Hepatocyte (in vitro differentiated cells): Measurements from ENCODE around the gene SKP1. TPM values are rescaled to one million over a fixed set of nuclear protein-coding genes. Genes with fewer than 3 reads are reported as not detected.

Source experiments
- DNase-seq: peaks from one replicate; pipeline ENCODE4 v3.0.0-alpha.2; 2016; ENCODE audit warnings: low spot score
- H2AFZ ChIP-seq: fragments of 200-600 bp; sonication (generic); 2 replicates; pipeline ENCODE4 v1.6.0; 2016; ENCODE audit warnings: antibody characterized with exemption, mild to moderate bottlenecking
- H3K27ac ChIP-seq: fragments of 200-600 bp; sonication (generic); 2 replicates; pipeline ENCODE4 v1.5.1; 2016; ENCODE audit warnings: mild to moderate bottlenecking
- H3K27me3 ChIP-seq: fragments of 200-600 bp; sonication (generic); 2 replicates; pipeline ENCODE4 v1.6.1; 2016
- H3K36me3 ChIP-seq: fragments of 200-600 bp; sonication (generic); replicated peaks from 2 replicates; pipeline ENCODE4 v1.5.1; 2016; ENCODE audit warnings: low read depth; ENCODE audit not compliant: insufficient read depth
- H3K4me1 ChIP-seq: fragments of 200-600 bp; sonication (generic); 2 replicates; pipeline ENCODE4 v1.5.1; 2016; ENCODE audit warnings: mild to moderate bottlenecking, moderate library complexity; ENCODE audit not compliant: insufficient read depth
- H3K4me2 ChIP-seq: fragments of 200-600 bp; sonication (generic); 2 replicates; pipeline ENCODE4 v1.6.0; 2016
- H3K4me3 ChIP-seq: fragments of 200-600 bp; sonication (generic); 2 replicates; pipeline ENCODE4 v1.5.1; 2016; ENCODE audit warnings: mild to moderate bottlenecking
- H3K79me2 ChIP-seq: fragments of 200-600 bp; sonication (generic); 2 replicates; pipeline ENCODE4 v1.6.0; 2017; ENCODE audit warnings: mild to moderate bottlenecking
- H3K9me2 ChIP-seq: fragments of 200-600 bp; sonication (generic); replicated peaks from 2 replicates; pipeline ENCODE4 v1.6.0; 2017; ENCODE audit warnings: mild to moderate bottlenecking; ENCODE audit not compliant: insufficient read depth
- H3K9me3 ChIP-seq: fragments of 200-600 bp; sonication (generic); 2 replicates; pipeline ENCODE4 v1.5.1; 2016; ENCODE audit warnings: low read depth, mild to moderate bottlenecking
- H4K20me1 ChIP-seq: fragments of 200-600 bp; sonication (generic); 2 replicates; pipeline ENCODE4 v1.6.0; 2016; ENCODE audit warnings: mild to moderate bottlenecking; ENCODE audit not compliant: insufficient read depth, poor library complexity, severe bottlenecking
- EZH2 ChIP-seq: fragments of 200-600 bp; sonication (generic); IDR thresholded peaks from 2 replicates; pipeline ENCODE4 v1.6.1; 2016; ENCODE audit warnings: antibody characterized with exemption, mild to moderate bottlenecking, borderline replicate concordance
- EZH2phosphoT487 ChIP-seq: fragments of 200-600 bp; sonication (generic); IDR thresholded peaks from one replicate; pipeline ENCODE4 v1.6.1; 2018; ENCODE audit warnings: antibody characterized with exemption, mild to moderate bottlenecking, low read depth, moderate library complexity; ENCODE audit not compliant: unreplicated experiment, severe bottlenecking
- WGBS: methylation state at CpG from one replicate; pipeline ENCODE4 v1.1.6; 2016; ENCODE audit warnings: low lambda C conversion rate; ENCODE audit errors: missing lambda C conversion rate; 5-methylcytosine and 5-hydroxymethylcytosine counted together
- polyA plus RNA-seq: library from polyadenylated mRNA; unstranded; fragments of >200 nt; fragmentation: Nextera tagmentation; extraction: Ambion mirVana; gene quantifications from 2 replicates; pipeline ENCODE4 v1.2.1, GENCODE V29; 2016
- total RNA-seq: library from RNA; depleted of rRNA; stranded (reverse); fragments of >200 nt; gene quantifications from 2 replicates; pipeline ENCODE4 v1.2.3, GENCODE V29; 2014
- TF ChIP-seq, protein P1 (sequence below): fragments of 200-600 bp; sonication (generic); IDR thresholded peaks from 2 replicates; pipeline ENCODE4 v1.5.1; 2016; ENCODE audit warnings: antibody characterized with exemption, mild to moderate bottlenecking; ENCODE audit not compliant: poor library complexity

SKP1 gene
- total and polyA plus RNA-seq, 2 experiments from 2014 or later = 543 to 723 TPM

DNA sequence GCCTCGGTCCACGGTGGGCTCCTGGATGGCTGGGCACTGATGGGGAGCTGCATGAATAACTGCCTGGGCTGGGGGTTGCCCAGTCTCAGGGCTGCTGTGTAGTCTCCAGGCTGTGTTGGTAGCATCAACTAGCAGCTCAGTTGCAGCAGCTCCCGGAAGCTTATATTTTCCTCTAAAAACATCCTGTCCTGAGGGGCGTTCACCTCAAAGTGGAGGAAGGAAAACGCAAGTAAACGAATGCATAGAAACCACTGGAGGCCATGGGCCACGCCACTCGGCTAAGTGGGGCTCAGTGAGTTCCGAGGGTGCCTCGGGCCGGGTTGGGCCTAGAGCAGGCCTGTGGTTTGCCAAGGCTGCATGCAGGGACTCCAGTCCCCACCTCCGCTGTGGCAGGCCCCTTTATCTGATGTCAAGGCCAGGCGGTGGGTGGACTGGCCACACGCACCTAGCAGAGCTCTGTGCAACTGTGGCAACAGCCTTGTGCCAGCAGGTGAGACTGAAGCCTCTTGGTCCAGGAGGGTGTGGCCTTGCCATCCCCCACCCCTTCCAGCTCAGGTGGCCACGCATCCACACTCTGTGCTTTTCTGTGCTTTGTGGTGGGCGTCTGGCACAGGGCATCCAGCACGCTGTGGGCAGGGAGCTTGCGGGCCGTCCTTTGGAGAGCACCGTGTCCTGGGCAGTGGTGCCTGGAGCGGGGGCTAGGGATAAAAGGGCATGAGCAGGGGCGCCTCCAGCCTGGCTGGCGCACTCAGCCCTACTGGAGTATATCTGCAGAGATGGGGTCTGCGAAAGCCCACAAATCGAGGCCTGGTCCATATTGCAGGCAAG lies 47.1 kb downstream of the SKP1 start:
- Histone ChIP-seq H3K36me3 (no peaks in the 10 kb centered on the region), H3K4me1 (peaks cover 12% of the 10 kb centered on the region), H3K27me3 (no peaks in the 10 kb centered on the region), H2AFZ (no peak overlapping the region), H3K9me2 (no peaks in the 10 kb centered on the region), H3K4me2 (no peak overlapping the region), H3K4me3 (no peak overlapping the region), H3K79me2 (peaks cover 2% of the 10 kb centered on the region), H4K20me1 (peaks cover 2% of the 10 kb centered on the region), H3K9me3 (no peaks in the 10 kb centered on the region), H3K27ac (no peak overlapping the region)
- 94% methylated on average over 25 of the region's 25 CpGs for WGBS
- no peak for DNase-seq
- TF ChIP-seq, protein P1, sequence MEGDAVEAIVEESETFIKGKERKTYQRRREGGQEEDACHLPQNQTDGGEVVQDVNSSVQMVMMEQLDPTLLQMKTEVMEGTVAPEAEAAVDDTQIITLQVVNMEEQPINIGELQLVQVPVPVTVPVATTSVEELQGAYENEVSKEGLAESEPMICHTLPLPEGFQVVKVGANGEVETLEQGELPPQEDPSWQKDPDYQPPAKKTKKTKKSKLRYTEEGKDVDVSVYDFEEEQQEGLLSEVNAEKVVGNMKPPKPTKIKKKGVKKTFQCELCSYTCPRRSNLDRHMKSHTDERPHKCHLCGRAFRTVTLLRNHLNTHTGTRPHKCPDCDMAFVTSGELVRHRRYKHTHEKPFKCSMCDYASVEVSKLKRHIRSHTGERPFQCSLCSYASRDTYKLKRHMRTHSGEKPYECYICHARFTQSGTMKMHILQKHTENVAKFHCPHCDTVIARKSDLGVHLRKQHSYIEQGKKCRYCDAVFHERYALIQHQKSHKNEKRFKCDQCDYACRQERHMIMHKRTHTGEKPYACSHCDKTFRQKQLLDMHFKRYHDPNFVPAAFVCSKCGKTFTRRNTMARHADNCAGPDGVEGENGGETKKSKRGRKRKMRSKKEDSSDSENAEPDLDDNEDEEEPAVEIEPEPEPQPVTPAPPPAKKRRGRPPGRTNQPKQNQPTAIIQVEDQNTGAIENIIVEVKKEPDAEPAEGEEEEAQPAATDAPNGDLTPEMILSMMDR = no peak
- no peak for TF ChIP-seq EZH2phosphoT487
- no peak for TF ChIP-seq EZH2

DNA sequence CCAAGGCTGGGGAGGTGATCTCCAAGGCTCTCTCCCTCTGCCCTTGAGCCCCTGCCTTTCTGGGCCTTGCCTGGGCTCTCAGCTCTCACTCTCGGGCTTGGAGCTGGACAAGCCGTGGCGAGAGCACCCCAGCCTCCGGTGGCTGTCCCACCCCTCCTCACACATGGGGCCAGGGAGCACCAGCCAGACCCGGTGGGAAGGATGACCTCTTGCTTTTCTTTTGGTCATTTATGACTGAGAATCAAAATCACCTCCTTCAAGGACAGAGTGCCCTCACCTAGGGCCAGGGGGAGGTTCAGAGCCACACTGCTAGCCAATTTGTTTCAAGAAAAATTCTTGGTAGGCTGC lies 48.1 kb downstream of the SKP1 start:
- no peaks in the 10 kb centered on the region for H3K9me2 ChIP-seq
- H3K9me3 ChIP-seq = no peaks in the 10 kb centered on the region
- H3K79me2 ChIP-seq = peaks cover 2% of the 10 kb centered on the region
- H3K4me1 ChIP-seq = peaks cover 12% of the 10 kb centered on the region
- 89% methylated on average over 5 of the region's 5 CpGs for WGBS
- peaks cover 2% of the 10 kb centered on the region for H4K20me1 ChIP-seq
- no peak overlapping the region for H3K4me2 ChIP-seq
- TF ChIP-seq EZH2phosphoT487 (no peak), EZH2 (no peak)
- no peak overlapping the region for H2AFZ ChIP-seq
- H3K27ac ChIP-seq = no peak overlapping the region
- no peak for DNase-seq
- H3K27me3 ChIP-seq = no peaks in the 10 kb centered on the region
- H3K36me3 ChIP-seq = no peaks in the 10 kb centered on the region
- no peak overlapping the region for H3K4me3 ChIP-seq

DNA sequence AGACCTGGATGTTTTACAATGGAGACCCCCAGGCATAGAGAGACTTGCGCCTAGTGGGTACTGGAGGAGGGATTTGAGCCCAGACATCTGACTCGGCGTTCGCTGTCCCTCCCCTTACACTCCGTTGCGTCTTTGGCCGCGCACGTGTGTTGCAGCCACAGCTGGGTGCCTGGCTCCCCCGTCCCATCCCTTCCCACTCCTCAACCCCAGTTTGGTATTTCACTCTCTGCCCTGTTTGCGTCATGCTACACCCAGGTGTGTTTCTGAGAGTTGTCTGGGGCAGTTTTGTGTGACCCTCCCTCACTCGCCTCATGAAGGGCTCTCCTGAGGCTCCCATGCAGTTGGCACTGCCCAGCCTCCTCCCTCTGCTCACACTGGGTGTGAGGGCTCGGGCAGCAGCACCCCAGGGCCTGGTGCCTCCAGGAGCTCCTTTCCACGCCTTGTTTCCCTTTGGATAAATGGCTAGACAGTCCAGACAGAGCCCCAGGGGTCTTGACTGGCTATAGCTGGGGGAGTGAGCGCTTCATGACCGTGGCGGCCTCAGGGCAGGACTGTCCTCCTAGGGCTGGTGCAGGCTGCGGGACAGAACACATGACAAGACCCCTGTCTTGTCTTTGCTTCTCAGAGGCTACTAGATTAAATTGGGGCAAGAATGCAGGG lies 48.6 kb downstream of the SKP1 start:
- peaks cover 12% of the 10 kb centered on the region for H3K4me1 ChIP-seq
- DNase-seq = no peak
- H3K36me3 ChIP-seq = no peaks in the 10 kb centered on the region
- no peak overlapping the region for H2AFZ ChIP-seq
- WGBS = 97% methylated on average over 18 of the region's 18 CpGs
- H3K9me3 ChIP-seq = no peaks in the 10 kb centered on the region
- H3K9me2 ChIP-seq = no peaks in the 10 kb centered on the region
- H3K4me3 ChIP-seq = no peak overlapping the region
- H4K20me1 ChIP-seq = peaks cover 2% of the 10 kb centered on the region
- TF ChIP-seq EZH2phosphoT487 (no peak), EZH2 (no peak)
- TF ChIP-seq, protein P1 = no peak
- H3K27me3 ChIP-seq = no peaks in the 10 kb centered on the region
- H3K79me2 ChIP-seq = peaks cover 2% of the 10 kb centered on the region
- H3K4me2 ChIP-seq = no peak overlapping the region
- no peak overlapping the region for H3K27ac ChIP-seq

DNA sequence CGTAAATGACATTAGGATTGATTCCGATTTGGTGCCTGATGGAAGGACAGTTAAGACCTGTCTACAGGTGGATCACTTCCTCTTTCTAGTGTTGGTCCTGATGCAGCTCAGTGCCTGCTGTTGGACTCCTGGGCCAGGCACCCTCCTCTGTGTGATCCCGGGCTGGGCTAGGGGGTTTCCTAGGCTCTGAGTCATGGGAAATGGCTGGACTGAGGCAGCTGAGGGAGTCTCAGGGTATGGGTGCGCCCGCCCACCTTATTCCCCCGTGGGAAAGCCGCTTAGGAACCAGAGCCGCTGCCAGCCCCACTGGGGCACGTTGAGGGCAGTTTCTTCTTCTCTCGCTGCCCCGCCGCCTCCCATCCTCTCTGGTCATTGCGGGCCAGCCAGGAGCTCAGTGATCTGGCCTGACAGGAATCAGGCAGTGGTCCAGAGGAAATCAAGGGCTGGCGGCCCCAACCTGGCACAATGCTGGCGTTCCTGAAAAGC lies 49.3 kb downstream of the SKP1 start:
- no peak overlapping the region for H3K4me3 ChIP-seq
- peaks cover 2% of the 10 kb centered on the region for H3K79me2 ChIP-seq
- H4K20me1 ChIP-seq = no peaks in the 10 kb centered on the region
- no peak for DNase-seq
- no peaks in the 10 kb centered on the region for H3K9me2 ChIP-seq
- WGBS = 89% methylated on average over 15 of the region's 15 CpGs
- H3K27ac ChIP-seq = no peak overlapping the region
- TF ChIP-seq EZH2phosphoT487 (no peak), EZH2 (no peak)
- TF ChIP-seq, protein P1 = no peak
- no peaks in the 10 kb centered on the region for H3K36me3 ChIP-seq
- H3K4me2 ChIP-seq = no peak overlapping the region
- no peaks in the 10 kb centered on the region for H3K27me3 ChIP-seq
- no peaks in the 10 kb centered on the region for H3K9me3 ChIP-seq
- H3K4me1 ChIP-seq = peaks cover 12% of the 10 kb centered on the region
- H2AFZ ChIP-seq = no peak overlapping the region
